WTC11 (cell line): ENCODE results near the gene CDK6.

Experiments used
- ZBTB21 ChIP-seq: sonication (generic); formaldehyde crosslinking; IDR thresholded peaks from 2 replicates; pipeline ENCODE4 v1.8.1; 2023; ENCODE audit warnings: mild to moderate bottlenecking, missing genetic modification reagents, borderline replicate concordance
- TF ChIP-seq, protein P1 (sequence below): fragments of 200-600 bp; IDR thresholded peaks from 2 replicates; pipeline ENCODE4 v1.8.0; 2022; ENCODE audit warnings: antibody characterized with exemption

DNA sequence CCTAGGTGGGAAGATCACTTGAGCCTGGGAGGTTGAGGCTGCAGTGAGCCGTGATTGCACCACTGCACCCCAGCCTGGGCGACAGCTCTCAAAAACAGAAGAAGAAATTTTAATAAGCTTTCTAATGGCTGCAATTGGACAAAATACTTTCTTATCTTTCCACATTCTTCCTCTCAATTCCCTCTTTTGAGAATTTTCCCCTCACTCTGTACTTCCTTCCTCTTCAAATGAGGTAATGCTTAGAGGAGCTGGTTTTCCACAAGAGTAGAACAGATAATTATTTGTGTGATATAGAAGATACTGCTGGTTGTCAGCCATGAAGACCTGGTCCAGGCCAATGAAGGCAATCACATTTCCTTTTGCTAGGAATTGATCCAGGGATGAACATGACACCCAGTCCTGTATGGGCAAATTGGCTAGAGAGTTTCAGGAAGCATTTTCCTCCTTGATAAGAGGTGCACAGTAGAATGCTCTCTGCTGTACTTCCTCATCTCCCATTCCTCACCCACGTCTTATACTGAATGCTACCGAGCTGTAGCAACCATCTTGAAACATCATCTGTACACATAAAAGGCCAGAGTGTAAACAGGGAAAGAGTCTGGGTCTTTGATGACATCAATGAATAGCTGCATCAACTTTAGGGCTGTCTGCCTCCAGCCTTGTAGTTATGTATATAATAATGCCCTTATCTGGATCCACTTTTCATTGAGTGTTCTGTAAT, 103.9 kb downstream of the CDK6 start:
- no peak for TF ChIP-seq ZBTB21 (CRISPR knock-in tag)
- TF ChIP-seq, protein P1, sequence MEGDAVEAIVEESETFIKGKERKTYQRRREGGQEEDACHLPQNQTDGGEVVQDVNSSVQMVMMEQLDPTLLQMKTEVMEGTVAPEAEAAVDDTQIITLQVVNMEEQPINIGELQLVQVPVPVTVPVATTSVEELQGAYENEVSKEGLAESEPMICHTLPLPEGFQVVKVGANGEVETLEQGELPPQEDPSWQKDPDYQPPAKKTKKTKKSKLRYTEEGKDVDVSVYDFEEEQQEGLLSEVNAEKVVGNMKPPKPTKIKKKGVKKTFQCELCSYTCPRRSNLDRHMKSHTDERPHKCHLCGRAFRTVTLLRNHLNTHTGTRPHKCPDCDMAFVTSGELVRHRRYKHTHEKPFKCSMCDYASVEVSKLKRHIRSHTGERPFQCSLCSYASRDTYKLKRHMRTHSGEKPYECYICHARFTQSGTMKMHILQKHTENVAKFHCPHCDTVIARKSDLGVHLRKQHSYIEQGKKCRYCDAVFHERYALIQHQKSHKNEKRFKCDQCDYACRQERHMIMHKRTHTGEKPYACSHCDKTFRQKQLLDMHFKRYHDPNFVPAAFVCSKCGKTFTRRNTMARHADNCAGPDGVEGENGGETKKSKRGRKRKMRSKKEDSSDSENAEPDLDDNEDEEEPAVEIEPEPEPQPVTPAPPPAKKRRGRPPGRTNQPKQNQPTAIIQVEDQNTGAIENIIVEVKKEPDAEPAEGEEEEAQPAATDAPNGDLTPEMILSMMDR: no peak
